ENCODE data around the gene INPP5A.

INPP5A gene

DNA sequence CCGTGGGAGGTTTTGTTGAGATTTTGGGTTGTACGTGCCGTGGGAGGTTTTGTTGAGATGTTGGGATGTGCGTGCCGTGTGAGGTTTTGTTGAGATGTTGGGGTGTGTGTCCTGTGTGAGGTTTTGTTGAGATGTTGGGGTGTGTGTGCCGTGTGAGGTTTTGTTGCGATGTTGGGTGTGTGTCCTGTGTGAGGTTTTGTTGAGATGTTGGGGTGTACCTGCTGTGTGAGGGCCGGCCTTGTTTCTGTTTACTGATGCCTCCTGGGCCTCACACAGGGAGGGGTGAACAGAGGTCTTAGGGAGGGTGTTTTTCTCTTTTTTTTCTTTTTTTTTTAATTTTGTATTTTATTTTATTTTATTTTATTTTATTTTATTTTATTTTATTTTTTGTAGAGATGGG lies 36.7 kb downstream of the INPP5A start:
- H2AFZ ChIP-seq (ENCODE audit: low read length) = no peak overlapping the region
- peaks cover 16% of the 10 kb centered on the region for H3K4me1 ChIP-seq (ENCODE audit: low read length)
- 0 out of 2 replicates have a peak, but pooled peaks cover 2% of the 10 kb centered on the region for H3K79me2 ChIP-seq (ENCODE audit: low read length)
- no peaks in the 10 kb centered on the region for H3K9me3 ChIP-seq (replicated peaks; ENCODE audit: insufficient read depth, low read length)
- H3K9ac ChIP-seq (ENCODE audit: low read length) = no peak overlapping the region
- H3K9me2 ChIP-seq (replicated peaks; ENCODE audit: insufficient read depth, low read length) = no peaks in the 10 kb centered on the region
- no peak for DNase-seq
- peaks cover 12% of the 10 kb centered on the region for H3F3A ChIP-seq (ENCODE audit: insufficient read depth, low read length)
- H3K4me2 ChIP-seq (ENCODE audit: low read depth, low read length) = no peak overlapping the region
- TF ChIP-seq EZH2phosphoT487 (IDR thresholded peaks at IDR 0.05; ENCODE audit: low read length) = no peak
- no peak for TF ChIP-seq EZH2 (optimal IDR thresholded peaks at IDR 0.05; ENCODE audit: low read depth, low read length)
- TF ChIP-seq, protein P1, sequence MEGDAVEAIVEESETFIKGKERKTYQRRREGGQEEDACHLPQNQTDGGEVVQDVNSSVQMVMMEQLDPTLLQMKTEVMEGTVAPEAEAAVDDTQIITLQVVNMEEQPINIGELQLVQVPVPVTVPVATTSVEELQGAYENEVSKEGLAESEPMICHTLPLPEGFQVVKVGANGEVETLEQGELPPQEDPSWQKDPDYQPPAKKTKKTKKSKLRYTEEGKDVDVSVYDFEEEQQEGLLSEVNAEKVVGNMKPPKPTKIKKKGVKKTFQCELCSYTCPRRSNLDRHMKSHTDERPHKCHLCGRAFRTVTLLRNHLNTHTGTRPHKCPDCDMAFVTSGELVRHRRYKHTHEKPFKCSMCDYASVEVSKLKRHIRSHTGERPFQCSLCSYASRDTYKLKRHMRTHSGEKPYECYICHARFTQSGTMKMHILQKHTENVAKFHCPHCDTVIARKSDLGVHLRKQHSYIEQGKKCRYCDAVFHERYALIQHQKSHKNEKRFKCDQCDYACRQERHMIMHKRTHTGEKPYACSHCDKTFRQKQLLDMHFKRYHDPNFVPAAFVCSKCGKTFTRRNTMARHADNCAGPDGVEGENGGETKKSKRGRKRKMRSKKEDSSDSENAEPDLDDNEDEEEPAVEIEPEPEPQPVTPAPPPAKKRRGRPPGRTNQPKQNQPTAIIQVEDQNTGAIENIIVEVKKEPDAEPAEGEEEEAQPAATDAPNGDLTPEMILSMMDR (IDR thresholded peaks at IDR 0.05; ENCODE audit: low read length) = no peak
- H4K20me1 ChIP-seq (ENCODE audit: insufficient read depth, low read length) = no peaks in the 10 kb centered on the region
- no peak overlapping the region for H3K27ac ChIP-seq (ENCODE audit: low read length)
- no peaks in the 10 kb centered on the region for H3K36me3 ChIP-seq (replicated peaks; ENCODE audit: insufficient read depth, low read length)
- H3K27me3 ChIP-seq (replicated peaks; ENCODE audit: insufficient read depth, low read length) = no peaks in the 10 kb centered on the region
- no peak overlapping the region for H3K4me3 ChIP-seq (ENCODE audit: low read length)

DNA sequence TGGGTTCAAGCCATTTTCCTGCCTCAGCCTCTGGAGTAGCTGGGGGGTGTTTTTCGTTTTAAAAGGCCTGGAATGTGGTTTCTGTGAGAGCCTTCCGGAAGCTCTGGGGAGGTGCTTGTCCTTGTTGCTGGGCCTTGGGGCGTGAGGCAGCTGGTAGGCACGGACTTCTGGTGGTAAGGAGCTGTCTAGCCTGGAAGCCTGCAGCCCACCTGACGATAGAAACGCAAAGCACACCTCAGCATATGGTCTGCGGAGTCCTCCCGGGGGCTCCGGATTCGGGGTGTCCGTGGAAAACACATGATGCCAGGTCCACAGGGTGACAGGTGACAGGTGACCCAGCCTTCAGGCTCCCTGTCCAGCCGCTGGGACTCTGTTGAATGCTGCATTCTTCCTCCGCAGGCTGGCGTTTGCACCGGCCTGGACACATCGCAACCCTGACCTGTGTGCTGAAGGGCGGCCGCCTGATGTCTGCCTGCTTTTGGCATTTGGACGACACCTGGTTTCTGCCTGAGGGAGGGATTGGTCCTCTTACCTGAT lies 37.3 kb downstream of the INPP5A start:
- no peak for DNase-seq
- H3K9me2 ChIP-seq (replicated peaks; ENCODE audit: insufficient read depth, low read length) = no peaks in the 10 kb centered on the region
- H3K9ac ChIP-seq (ENCODE audit: low read length) = no peak overlapping the region
- no peak for TF ChIP-seq EZH2phosphoT487 (IDR thresholded peaks at IDR 0.05; ENCODE audit: low read length)
- no peak overlapping the region for H3K4me2 ChIP-seq (ENCODE audit: low read depth, low read length)
- H2AFZ ChIP-seq (ENCODE audit: low read length) = no peak overlapping the region
- no peaks in the 10 kb centered on the region for H4K20me1 ChIP-seq (ENCODE audit: insufficient read depth, low read length)
- 0 out of 2 replicates have a peak, but pooled peaks cover 2% of the 10 kb centered on the region for H3K79me2 ChIP-seq (ENCODE audit: low read length)
- no peaks in the 10 kb centered on the region for H3K36me3 ChIP-seq (replicated peaks; ENCODE audit: insufficient read depth, low read length)
- no peaks in the 10 kb centered on the region for H3K9me3 ChIP-seq (replicated peaks; ENCODE audit: insufficient read depth, low read length)
- no peaks in the 10 kb centered on the region for H3K27me3 ChIP-seq (replicated peaks; ENCODE audit: insufficient read depth, low read length)
- H3K4me1 ChIP-seq (ENCODE audit: low read length) = peaks cover 16% of the 10 kb centered on the region
- no peak overlapping the region for H3K27ac ChIP-seq (ENCODE audit: low read length)
- peaks cover 12% of the 10 kb centered on the region for H3F3A ChIP-seq (ENCODE audit: insufficient read depth, low read length)
- H3K4me3 ChIP-seq (ENCODE audit: low read length) = no peak overlapping the region

DNA sequence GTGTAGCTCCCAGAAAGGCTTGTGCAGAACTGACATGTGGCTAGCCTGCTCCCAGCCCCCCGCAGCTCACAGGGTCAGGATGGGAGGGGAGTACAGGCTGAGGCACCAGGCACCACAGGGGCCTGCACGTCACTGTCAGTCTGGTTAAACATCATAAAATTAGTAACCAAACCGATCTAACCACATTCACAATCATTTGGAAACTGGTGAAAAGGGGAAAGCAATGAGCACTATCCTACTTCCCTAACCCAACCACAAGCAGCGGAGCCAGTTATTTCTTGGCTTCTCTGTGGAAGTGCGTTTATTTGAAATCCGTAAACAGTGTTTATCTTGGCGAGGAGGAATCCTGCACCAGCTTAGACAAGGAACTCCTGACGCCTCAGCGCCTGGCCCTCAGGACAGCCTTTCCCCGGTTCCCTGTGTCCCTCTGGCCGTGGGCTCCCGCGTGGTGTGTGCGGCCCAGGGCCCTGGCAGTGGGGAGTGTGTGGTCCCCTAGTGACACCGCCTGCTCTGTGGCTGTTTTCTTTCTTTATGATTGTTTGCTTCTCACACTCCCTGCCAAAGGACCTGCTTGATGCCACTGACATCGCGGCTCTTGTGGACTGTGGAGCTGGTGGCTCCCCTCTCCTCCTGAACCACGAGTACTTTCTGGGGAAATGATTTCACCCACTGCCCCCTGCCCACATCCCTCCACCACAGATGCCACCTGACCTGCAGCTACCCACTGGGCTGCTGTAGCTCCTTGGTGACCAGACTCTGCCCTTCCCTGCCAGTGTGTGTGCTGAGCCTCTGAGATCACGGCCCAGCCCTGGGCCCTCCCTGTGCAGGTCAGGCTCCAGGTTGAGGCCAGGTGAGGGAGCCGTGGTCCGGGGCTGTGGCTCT lies 38.0 kb downstream of the INPP5A start:
- H3K4me3 ChIP-seq (ENCODE audit: low read length) = no peak overlapping the region
- H3K79me2 ChIP-seq (ENCODE audit: low read length) = 0 out of 2 replicates have a peak, but pooled peaks cover 2% of the 10 kb centered on the region
- H3K4me2 ChIP-seq (ENCODE audit: low read depth, low read length) = no peak overlapping the region
- TF ChIP-seq EZH2phosphoT487 (IDR thresholded peaks at IDR 0.05; ENCODE audit: low read length) (no peak), EZH2 (optimal IDR thresholded peaks at IDR 0.05; ENCODE audit: low read depth, low read length) (no peak)
- TF ChIP-seq, protein P1 (IDR thresholded peaks at IDR 0.05; ENCODE audit: low read length) = no peak
- H3K4me1 ChIP-seq (ENCODE audit: low read length) = peaks cover 16% of the 10 kb centered on the region
- no peak overlapping the region for H2AFZ ChIP-seq (ENCODE audit: low read length)
- no peaks in the 10 kb centered on the region for H3K27me3 ChIP-seq (replicated peaks; ENCODE audit: insufficient read depth, low read length)
- DNase-seq = no peak
- H3K9ac ChIP-seq (ENCODE audit: low read length) = no peak overlapping the region
- H3K27ac ChIP-seq (ENCODE audit: low read length) = no peak overlapping the region
- H3F3A ChIP-seq (ENCODE audit: insufficient read depth, low read length) = peaks cover 12% of the 10 kb centered on the region
- H3K9me2 ChIP-seq (replicated peaks; ENCODE audit: insufficient read depth, low read length) = no peaks in the 10 kb centered on the region
- H3K36me3 ChIP-seq (replicated peaks; ENCODE audit: insufficient read depth, low read length) = no peaks in the 10 kb centered on the region
- no peaks in the 10 kb centered on the region for H3K9me3 ChIP-seq (replicated peaks; ENCODE audit: insufficient read depth, low read length)
- no peaks in the 10 kb centered on the region for H4K20me1 ChIP-seq (ENCODE audit: insufficient read depth, low read length)
